ENCODE data around the gene VCX2.

- no peak for TF ChIP-seq CTCF (IDR thresholded peaks at IDR 0.05 in 8 of 11, conservative IDR thresholded peaks at IDR 0.05 in 3 of 11)
- TF ChIP-seq POLR2A (IDR thresholded peaks at IDR 0.05) = no peak
- TF ChIP-seq POLR2AphosphoS5 (IDR thresholded peaks at IDR 0.05) = no peak
Measured at GRCh38 chrX:8196776-8197175, 25.7 kb upstream of the VCX2 start.

Measured in spleen (tissue), 7 donors.